ENCODE data around the gene ZFP62.

GRCh38 chr5:180813420-180813819 is 47.7 kb downstream of the ZFP62 start:
- no peak for TF ChIP-seq GATA3 (IDR thresholded peaks at IDR 0.05; ENCODE audit: low read depth, low read length)
- no peak for TF ChIP-seq GATA2 (IDR thresholded peaks at IDR 0.05; ENCODE audit: low read depth, low read length)
